Measurements from ENCODE around the gene CALD1.

- TF ChIP-seq CTCF (IDR thresholded peaks at IDR 0.05; ENCODE audit: low read depth, low read length, poor library complexity, severe bottlenecking): no peak
- no peak for TF ChIP-seq EZH2phosphoT487 (IDR thresholded peaks at IDR 0.05; ENCODE audit: borderline replicate concordance, low read length)
Observed at GRCh38 chr7:134825666-134826065, 46.2 kb downstream of the CALD1 start.
